DOHH2 (cell line): ENCODE data around the gene OR10A6.

ENCODE experiments used
- H3F3A ChIP-seq: fragments of 200-600 bp; sonication (generic), shearing (Covaris generic); 2 replicates; pipeline ENCODE4 v1.6.0; 2016; ENCODE audit warnings: antibody characterized with exemption, mild to moderate bottlenecking; ENCODE audit not compliant: control insufficient read depth, insufficient read depth
- H3K27ac ChIP-seq: fragments of 200-600 bp; sonication (generic); 2 replicates; pipeline ENCODE4 v1.5.1; 2014; ENCODE audit warnings: low read depth, mild to moderate bottlenecking, low read length, moderate library complexity
- H3K27me3 ChIP-seq: fragments of 200-600 bp; sonication (generic); 2 replicates; pipeline ENCODE4 v1.6.1; 2014; ENCODE audit warnings: mild to moderate bottlenecking, low read length, mixed read lengths; ENCODE audit not compliant: control insufficient read depth
- H3K36me3 ChIP-seq: fragments of 200-600 bp; sonication (generic); 2 replicates; pipeline ENCODE4 v1.6.1; 2014; ENCODE audit warnings: mild to moderate bottlenecking, low read length, moderate library complexity, mixed read lengths; ENCODE audit not compliant: control insufficient read depth
- H3K4me1 ChIP-seq: fragments of 200-600 bp; sonication (generic); 2 replicates; pipeline ENCODE4 v1.6.1; 2014; ENCODE audit warnings: mild to moderate bottlenecking, low read length, mixed read lengths; ENCODE audit not compliant: control insufficient read depth
- H3K4me2 ChIP-seq: fragments of 200-600 bp; sonication (generic); 2 replicates; pipeline ENCODE4 v1.6.0; 2014; ENCODE audit warnings: mild to moderate bottlenecking, low read length, moderate library complexity
- H3K4me3 ChIP-seq: fragments of 200-600 bp; sonication (generic); 2 replicates; pipeline ENCODE4 v1.5.1; 2014; ENCODE audit warnings: mild to moderate bottlenecking, low read length, mixed read lengths
- H3K79me2 ChIP-seq: fragments of 200-600 bp; sonication (generic); 2 replicates; pipeline ENCODE4 v1.6.1; 2014; ENCODE audit warnings: mild to moderate bottlenecking, low read length, mixed read lengths; ENCODE audit not compliant: control insufficient read depth
- H3K9me2 ChIP-seq: fragments of 200-600 bp; sonication (generic); replicated peaks from 2 replicates; pipeline ENCODE4 v1.6.1; 2014; ENCODE audit warnings: mild to moderate bottlenecking, low read length, mixed read lengths; ENCODE audit not compliant: control insufficient read depth
- H3K9me3 ChIP-seq: fragments of 200-600 bp; sonication (generic); 2 replicates; pipeline ENCODE4 v1.6.1; 2014; ENCODE audit warnings: antibody characterized with exemption, low read length, mixed read lengths; ENCODE audit not compliant: control insufficient read depth, insufficient read depth
- H4K20me1 ChIP-seq: fragments of 200-600 bp; sonication (generic); 2 replicates; pipeline ENCODE4 v1.6.0; 2014; ENCODE audit warnings: low read depth, mild to moderate bottlenecking, antibody characterized with exemption, low read length, moderate library complexity; ENCODE audit not compliant: control insufficient read depth, insufficient read depth
- EZH2phosphoT487 ChIP-seq: fragments of 200-600 bp; sonication (generic); IDR thresholded peaks from 2 replicates; pipeline ENCODE4 v1.6.1; 2017; ENCODE audit warnings: borderline replicate concordance, mild to moderate bottlenecking, antibody characterized with exemption, low read length, moderate library complexity, mixed read lengths
- TF ChIP-seq, protein P1 (sequence below): fragments of 200-600 bp; sonication (generic); IDR thresholded peaks from one replicate; pipeline ENCODE4 v1.5.1; 2014; ENCODE audit warnings: antibody characterized with exemption, mild to moderate bottlenecking, low read depth, low read length; ENCODE audit not compliant: poor library complexity, severe bottlenecking

Gene OR10A6

GRCh38 chr11:7893796-7894195 lies 37.3 kb downstream of the OR10A6 start:
- no peaks in the 10 kb centered on the region for H3K36me3 ChIP-seq
- peaks cover 48% of the 10 kb centered on the region for H3K4me1 ChIP-seq
- H3K4me3 ChIP-seq: no peak overlapping the region
- H3K27me3 ChIP-seq: no peaks in the 10 kb centered on the region
- peaks cover 21% of the 10 kb centered on the region for H3F3A ChIP-seq
- H3K9me3 ChIP-seq: no peaks in the 10 kb centered on the region
- H3K27ac ChIP-seq: no peak overlapping the region
- H4K20me1 ChIP-seq: no peaks in the 10 kb centered on the region
- H3K4me2 ChIP-seq: no peak overlapping the region
- H3K79me2 ChIP-seq: no peaks in the 10 kb centered on the region
- TF ChIP-seq EZH2phosphoT487: no peak
- TF ChIP-seq, protein P1, sequence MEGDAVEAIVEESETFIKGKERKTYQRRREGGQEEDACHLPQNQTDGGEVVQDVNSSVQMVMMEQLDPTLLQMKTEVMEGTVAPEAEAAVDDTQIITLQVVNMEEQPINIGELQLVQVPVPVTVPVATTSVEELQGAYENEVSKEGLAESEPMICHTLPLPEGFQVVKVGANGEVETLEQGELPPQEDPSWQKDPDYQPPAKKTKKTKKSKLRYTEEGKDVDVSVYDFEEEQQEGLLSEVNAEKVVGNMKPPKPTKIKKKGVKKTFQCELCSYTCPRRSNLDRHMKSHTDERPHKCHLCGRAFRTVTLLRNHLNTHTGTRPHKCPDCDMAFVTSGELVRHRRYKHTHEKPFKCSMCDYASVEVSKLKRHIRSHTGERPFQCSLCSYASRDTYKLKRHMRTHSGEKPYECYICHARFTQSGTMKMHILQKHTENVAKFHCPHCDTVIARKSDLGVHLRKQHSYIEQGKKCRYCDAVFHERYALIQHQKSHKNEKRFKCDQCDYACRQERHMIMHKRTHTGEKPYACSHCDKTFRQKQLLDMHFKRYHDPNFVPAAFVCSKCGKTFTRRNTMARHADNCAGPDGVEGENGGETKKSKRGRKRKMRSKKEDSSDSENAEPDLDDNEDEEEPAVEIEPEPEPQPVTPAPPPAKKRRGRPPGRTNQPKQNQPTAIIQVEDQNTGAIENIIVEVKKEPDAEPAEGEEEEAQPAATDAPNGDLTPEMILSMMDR: no peak
- H3K9me2 ChIP-seq: no peaks in the 10 kb centered on the region

DNA sequence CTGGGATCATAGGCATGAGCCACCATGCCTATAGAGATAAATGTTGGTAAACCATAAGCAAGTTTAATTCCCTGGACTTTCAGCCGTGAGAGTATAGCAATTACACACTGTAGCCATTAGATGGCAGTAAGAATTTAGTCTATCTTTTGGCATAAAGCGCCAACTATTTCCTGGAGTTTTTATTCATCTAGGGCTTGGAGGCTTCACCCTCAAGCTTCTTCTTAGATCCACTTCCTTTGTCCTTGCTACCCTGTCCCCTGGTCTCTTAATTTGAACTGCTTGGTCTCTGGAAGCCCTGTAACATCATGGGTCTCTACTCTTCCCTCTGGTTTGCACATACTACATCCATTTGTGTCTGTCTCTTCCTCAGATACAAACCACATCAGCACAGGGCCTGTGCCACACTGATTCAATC lies 38.2 kb downstream of the OR10A6 start:
- no peaks in the 10 kb centered on the region for H3K9me2 ChIP-seq
- H3K4me1 ChIP-seq: peaks cover 52% of the 10 kb centered on the region
- H3K36me3 ChIP-seq: no peaks in the 10 kb centered on the region
- no peaks in the 10 kb centered on the region for H3K79me2 ChIP-seq
- H3K27me3 ChIP-seq: no peaks in the 10 kb centered on the region
- H4K20me1 ChIP-seq: no peaks in the 10 kb centered on the region
- no peak for TF ChIP-seq EZH2phosphoT487
- TF ChIP-seq, protein P1: peak; percentile 83
- peak overlapping the region; percentile 88 for H3K4me2 ChIP-seq
- H3K9me3 ChIP-seq: no peaks in the 10 kb centered on the region
- peaks cover 21% of the 10 kb centered on the region for H3F3A ChIP-seq
- peak overlapping the region; percentile 74 for H3K4me3 ChIP-seq
- peak overlapping the region; percentile 96 for H3K27ac ChIP-seq

DNA sequence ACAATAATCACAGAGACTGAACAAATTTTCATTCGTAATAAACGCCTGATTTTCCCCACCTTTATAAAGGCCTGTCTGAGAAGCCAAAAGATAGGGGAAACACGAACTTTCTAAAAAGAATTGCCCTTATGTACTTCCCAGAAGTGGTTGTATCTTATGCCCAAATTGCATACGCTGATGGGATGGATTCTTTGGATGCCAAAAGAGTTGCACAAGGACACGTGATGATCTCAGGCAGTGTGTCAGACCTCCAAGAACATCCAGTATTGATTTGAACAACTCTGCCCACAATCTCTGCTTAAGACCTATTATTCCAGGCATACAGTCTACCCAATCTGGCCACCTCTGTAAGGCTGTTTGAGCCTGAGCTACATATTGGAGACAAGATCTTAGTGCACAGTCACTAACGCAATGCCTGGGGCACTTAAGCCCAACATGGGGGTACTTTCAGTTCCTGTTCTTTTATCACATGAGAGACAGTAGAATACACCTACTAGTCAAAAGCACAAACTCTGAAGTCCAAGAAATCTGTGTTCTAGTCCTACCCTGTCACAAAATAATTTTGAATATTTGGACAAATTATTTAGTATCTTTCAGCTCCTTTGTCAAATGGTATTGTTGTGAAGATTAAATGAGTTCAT lies 38.9 kb downstream of the OR10A6 start:
- H4K20me1 ChIP-seq: no peaks in the 10 kb centered on the region
- peaks cover 21% of the 10 kb centered on the region for H3F3A ChIP-seq
- no peaks in the 10 kb centered on the region for H3K79me2 ChIP-seq
- H3K4me2 ChIP-seq: peak overlapping the region; percentile 88
- H3K27me3 ChIP-seq: no peaks in the 10 kb centered on the region
- no peaks in the 10 kb centered on the region for H3K9me2 ChIP-seq
- H3K4me3 ChIP-seq: peak overlapping the region; percentile 74
- TF ChIP-seq, protein P1: no peak
- no peak for TF ChIP-seq EZH2phosphoT487
- no peaks in the 10 kb centered on the region for H3K9me3 ChIP-seq
- H3K36me3 ChIP-seq: no peaks in the 10 kb centered on the region
- H3K27ac ChIP-seq: peak overlapping the region; percentile 96
- H3K4me1 ChIP-seq: peaks cover 56% of the 10 kb centered on the region
